Activated CD4-positive, alpha-beta T cell treated with anti-CD3 and anti-CD28 coated beads for 24 hours (primary cell): ENCODE results near the gene CDIP1.

Source experiments
- DNase-seq, 2 donors: peaks; one replicate each; pipeline ENCODE4 v3.0.0-alpha.2; 2020; ENCODE audit warnings: low read depth in 2 of 2

Gene CDIP1

GRCh38 chr16:4539716-4540284, 1.2 kb upstream of the CDIP1 start:
- DNase-seq = no peak

GRCh38 chr16:4537376-4538343, 913 bp downstream of the CDIP1 start:
- DNase-seq = no peak

- DNase-seq = no peak
Measured at GRCh38 chr16:4536391-4537106, 2.0 kb downstream of the CDIP1 start.

DNA sequence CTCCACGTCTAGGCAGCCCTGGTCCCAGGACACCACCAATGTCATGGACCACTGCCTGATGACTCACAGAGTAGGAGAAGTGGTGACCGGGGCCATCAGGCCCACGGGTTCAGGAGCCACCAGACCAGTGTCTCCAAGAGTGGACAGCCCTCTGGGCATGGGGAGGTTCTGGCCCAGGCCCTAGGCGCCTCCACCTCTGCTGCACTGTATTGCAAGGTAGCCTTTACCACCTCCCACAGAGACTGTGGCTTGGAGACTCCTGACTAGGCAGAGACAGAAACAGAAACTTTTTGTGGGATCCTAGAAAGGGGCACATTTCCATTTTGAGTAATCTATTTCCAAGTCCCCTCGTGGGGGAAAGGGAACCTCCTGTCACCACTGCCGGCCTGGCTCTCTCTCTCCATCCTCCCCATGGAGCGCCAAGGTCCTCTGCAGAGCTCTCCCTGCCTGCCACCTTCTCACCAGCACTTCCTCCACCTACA, 2.9 kb downstream of the CDIP1 start:
- DNase-seq = no peak

DNA sequence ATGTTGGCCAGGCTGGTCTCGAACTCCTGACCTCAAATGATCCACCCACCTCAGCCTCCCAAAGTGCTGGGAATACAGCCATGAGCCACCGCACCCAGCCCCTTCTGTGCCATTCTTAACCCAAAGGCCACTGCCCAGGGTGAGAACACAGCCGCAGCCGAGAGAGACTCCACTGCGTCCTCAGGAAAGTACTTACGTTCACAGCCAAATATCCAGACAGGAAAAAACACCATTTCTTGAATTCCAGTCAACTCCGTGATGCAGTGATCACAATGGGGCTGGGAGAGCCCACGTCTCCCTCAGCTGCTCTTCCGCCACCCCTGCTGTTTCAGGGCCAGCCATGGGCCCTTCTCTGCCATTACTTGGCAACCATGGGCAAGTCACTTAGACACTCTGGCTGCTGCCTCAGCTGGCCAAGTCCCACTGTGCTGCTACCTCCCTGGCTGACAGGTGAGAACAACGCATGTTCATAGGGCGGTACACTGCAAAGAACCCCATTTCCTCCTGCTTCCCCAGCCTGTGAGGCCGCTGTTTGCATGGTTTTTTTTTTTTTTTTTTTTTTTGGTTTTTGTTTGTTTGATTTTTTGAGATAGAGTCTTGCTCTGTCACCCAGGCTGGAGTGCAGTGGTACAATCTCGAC, 4.3 kb downstream of the CDIP1 start:
- DNase-seq = no peak

DNA sequence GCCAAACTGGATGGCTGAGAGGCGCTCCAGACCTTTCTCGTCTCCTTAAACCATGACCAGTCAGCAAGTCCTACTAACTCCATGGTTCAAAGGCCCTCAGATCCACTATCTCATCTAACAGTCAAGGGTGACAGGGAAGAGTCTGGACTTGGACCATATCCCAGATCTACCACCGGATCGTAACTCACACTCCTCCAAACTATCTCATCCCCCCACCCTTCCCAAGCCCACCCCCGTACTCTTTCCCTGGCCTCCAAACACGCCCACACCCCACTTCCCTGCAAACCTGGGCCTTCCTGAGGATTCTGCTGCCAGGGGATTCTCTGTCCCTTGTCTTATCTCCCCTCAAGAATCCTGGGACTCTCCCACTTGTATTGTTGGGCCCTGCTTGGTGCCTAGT, 5.1 kb downstream of the CDIP1 start:
- no peak for DNase-seq

DNA sequence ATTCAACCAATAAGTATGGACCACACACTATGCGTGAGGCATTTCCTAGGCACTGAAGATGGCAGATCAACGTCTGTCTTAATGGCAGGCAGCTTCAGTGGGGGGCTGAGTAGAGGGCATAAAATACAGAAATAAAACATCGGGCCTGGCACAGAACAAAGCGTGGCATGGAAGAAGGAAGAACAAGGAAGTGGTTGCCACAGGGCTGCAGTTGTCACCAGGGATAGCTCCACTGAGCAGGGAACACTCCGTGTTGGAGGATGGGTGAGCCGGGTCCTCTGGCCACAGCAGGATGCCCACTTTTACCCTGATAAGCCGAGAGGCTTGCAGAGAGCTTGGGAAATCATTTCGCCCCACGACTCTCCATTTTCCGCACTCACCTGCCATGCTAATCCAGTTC, 6.3 kb downstream of the CDIP1 start:
- no peak for DNase-seq

GRCh38 chr16:4531811-4532210, 6.8 kb downstream of the CDIP1 start:
- no peak for DNase-seq

GRCh38 chr16:4529085-4530060, 9.2 kb downstream of the CDIP1 start:
- DNase-seq = no peak

- no peak for DNase-seq
Measured at GRCh38 chr16:4525634-4526277, 12.8 kb downstream of the CDIP1 start.

- no peak for DNase-seq
Measured at GRCh38 chr16:4525069-4525468, 13.5 kb downstream of the CDIP1 start.

DNA sequence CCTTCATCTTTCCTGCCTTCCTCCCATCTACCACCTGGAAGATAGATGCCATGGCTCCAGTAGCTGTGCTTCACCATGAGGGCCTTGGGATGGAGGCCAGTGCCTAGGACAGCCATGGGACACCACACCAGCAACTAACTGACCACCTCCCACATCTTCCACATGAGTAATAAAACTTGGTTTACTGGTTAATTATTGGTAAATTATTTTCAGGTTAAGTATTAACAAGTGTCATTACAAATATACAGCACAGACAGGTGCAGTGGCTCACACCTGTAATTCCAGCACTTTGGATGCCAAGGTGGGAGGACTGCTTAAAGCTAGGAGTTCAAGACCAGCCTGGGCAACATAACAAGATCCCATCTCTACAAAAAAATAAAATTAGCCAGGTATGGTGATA, 14.0 kb downstream of the CDIP1 start:
- no peak for DNase-seq

- DNase-seq = no peak
Measured at GRCh38 chr16:4523686-4524085, 14.9 kb downstream of the CDIP1 start.

GRCh38 chr16:4522051-4522581, 16.5 kb downstream of the CDIP1 start:
- no peak for DNase-seq

GRCh38 chr16:4520913-4521312, 17.7 kb downstream of the CDIP1 start:
- no peak for DNase-seq

DNA sequence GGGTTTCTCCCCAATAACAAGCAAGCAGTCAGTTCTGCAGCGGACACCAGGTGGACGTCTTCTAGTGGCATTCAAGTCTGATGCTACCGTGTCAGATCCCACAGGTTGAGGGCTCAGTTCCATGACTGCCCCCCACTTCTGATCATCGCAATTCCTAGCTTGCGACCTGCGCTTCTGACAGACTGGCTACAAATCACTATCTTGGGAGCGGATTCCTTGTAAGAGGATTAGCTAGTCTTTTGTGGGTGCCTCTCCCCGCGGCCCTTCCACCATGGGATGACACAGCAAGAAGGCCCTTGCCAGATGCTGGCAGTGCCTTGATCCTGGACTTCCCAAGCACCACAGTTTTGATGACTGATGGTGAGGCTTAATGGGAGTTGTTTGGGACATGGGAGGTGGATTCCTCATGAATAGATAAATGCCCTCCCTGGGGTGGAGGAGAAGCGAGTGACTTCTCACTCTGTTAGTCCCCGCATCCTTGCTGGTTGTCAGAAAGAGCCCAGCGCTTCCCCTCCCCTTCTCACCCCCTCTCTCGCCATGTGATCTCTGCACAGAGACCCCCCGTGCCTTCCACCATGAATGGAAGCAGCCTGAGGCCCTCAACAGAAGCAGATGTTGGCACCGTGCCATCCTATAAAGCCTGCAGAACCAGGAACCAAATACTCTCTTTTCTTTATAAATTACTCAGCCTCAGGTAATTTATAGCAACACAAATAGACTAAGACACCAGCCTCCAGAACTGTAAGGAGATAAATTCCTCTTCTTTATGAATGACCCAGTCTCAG, 19.1 kb downstream of the CDIP1 start:
- no peak for DNase-seq

DNA sequence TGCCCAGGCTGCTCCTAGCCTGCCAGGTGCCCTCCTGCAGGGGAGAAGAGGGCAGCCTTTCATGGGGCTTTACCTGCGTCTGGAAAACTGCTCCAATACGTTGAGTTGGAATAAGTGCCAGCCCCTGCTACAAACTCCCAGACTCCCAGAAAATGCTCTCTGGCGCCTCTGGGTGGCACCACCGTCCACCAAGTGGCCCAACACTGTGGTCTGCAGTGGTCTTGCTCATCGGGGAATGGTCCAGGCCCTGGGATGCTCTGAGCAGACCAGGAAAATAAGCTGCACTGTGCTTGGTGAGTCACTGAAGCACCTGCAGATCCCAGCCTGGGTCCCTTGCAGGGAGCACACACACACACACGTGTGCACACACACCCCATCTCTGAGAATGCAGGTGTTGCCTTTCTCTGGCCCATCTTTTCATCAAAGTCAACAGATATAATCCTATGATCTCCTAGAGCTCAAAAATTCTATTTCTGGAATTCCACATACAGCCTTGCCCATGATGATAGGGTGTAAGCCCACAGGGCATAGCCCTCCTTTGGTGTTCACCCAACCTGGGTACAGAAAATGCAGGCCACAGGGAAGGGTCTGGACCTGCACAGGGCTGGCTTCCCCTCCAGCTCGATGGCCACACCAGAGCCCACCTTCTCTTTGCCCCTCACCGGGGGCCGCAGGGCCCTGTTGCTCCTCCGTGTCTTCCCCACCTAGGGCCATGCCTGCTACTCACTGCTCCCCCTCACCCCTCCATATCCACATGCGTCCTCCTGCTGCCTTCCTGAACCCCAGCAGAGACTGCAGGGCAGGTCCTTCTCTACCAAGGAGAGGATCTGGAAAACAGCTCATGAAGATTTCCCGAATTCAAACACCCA, 20.5 kb downstream of the CDIP1 start:
- no peak for DNase-seq

DNA sequence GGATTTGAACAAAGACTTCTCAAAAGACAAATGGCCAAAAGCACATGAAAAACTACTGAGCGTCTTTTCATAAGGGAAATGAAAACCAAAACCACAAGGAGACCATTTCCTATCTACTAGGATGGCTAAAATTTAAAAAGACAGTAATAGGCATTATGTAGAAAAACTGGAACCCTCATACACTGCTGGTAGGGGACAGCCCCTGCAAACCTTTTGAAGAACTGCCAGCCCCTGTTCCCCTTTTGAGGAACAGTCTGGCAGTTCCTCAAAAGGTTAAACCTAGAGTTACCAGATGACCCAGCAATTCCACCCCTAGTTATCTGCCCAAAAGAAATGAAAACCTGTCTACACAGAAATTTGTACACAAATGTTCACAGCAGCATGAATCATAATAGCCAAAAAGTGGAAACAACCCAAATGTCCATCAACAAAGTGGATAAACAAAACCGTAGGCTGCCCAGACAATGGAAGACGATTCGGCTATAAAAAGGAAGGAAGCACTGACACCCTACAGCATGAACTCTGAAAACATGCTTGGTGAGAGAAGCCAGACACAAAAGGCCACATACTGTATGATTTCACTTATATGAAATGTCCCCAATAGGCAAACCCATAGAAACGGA, 22.9 kb downstream of the CDIP1 start:
- no peak for DNase-seq
